HFF-Myc (cell line): ENCODE data around the gene CEACAM1.
"Not testable (repeated sequence)": the region's sequence is repeated elsewhere in the genome, so short reads cannot be mapped to it uniquely, and the experiment has no call there.

ENCODE experiments used
- DNase-seq: peaks from one replicate; pipeline ENCODE4 v3.0.0-alpha.2; 2011; ENCODE audit warnings: low read depth; ENCODE audit errors: extremely low read depth
- H3K4me3 ChIP-seq: replicated peaks from 2 replicates; pipeline ENCODE4 v1.5.1; 2011; ENCODE audit warnings: low read depth, mild to moderate bottlenecking, control low read depth, low read length
- TF ChIP-seq, protein P1 (sequence below): IDR thresholded peaks from 2 replicates; pipeline ENCODE4 v1.5.1; 2012; ENCODE audit warnings: mild to moderate bottlenecking, low read depth, low read length, control low read depth; ENCODE audit errors: missing control alignments

Gene CEACAM1

DNA sequence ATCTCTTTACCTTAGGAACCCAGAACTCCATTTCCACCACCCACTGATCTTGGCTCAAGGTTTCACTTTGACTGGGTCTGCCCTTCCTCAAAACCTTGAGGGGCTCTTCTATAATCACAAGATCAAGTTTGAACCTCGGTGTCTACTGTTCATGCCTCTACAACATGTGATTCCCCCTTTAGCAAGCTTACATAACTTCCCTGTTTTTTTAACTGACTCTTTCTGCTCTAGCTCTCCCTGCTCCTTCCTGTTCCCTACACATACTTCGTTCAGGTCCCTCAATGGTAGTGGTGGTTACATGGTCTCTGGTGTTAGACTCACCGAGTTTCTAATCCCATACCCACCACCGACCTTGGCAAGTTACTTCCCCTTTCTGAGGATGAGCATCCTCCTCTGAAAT lies 39.7 kb upstream of the CEACAM1 start:
- no peak overlapping the region for H3K4me3 ChIP-seq
- no peak for DNase-seq
- TF ChIP-seq, protein P1, sequence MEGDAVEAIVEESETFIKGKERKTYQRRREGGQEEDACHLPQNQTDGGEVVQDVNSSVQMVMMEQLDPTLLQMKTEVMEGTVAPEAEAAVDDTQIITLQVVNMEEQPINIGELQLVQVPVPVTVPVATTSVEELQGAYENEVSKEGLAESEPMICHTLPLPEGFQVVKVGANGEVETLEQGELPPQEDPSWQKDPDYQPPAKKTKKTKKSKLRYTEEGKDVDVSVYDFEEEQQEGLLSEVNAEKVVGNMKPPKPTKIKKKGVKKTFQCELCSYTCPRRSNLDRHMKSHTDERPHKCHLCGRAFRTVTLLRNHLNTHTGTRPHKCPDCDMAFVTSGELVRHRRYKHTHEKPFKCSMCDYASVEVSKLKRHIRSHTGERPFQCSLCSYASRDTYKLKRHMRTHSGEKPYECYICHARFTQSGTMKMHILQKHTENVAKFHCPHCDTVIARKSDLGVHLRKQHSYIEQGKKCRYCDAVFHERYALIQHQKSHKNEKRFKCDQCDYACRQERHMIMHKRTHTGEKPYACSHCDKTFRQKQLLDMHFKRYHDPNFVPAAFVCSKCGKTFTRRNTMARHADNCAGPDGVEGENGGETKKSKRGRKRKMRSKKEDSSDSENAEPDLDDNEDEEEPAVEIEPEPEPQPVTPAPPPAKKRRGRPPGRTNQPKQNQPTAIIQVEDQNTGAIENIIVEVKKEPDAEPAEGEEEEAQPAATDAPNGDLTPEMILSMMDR, result no peak

DNA sequence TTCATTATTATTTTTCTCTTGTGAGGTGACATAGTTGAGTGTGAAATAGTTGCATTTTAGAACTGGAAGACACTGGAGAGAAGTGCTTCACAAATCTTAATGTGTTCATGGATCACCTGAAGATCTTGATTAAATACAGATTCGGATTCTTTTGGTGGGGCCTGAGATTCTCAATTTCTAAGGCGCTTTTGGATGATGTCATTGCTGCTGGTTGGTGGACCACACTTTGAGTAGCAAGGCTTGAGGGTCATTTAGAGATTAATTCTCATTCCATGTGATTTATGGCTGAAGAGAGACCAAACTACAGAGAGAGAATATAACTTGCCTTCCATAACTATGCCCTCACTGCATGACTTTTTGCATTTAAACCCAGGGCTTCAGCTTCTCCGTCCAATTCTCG lies 39.3 kb upstream of the CEACAM1 start:
- no peak for DNase-seq
- TF ChIP-seq, protein P1, result no peak
- H3K4me3 ChIP-seq, result no peak overlapping the region

- TF ChIP-seq, protein P1, result peak; percentile 63
- DNase-seq, result peak; percentile 17
- no peak overlapping the region for H3K4me3 ChIP-seq
Measured at GRCh38 chr19:42563352-42564210, 35.3 kb upstream of the CEACAM1 start.

DNA sequence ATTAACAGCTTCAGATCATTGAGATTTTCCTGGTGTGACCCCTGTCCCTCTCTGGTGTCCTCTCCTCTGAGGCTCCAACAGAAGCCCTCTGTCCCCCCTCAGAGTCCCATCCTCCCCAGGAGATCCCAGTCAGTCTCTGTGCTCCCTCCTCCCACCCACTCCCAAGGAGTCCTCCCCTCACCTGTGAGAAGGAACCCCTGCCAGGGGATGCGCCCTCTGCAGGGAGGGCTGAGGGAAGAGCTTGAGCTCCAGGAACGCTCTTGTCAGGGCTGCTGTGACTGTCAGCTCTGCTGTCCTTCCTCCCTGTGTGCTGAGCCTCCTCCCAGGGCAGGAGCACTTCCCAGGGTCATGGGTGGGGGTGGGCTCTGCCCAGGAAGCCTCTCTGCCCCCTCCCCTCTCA lies 33.2 kb upstream of the CEACAM1 start:
- TF ChIP-seq, protein P1, result no peak
- H3K4me3 ChIP-seq, result no peak overlapping the region
- DNase-seq, result no peak

DNA sequence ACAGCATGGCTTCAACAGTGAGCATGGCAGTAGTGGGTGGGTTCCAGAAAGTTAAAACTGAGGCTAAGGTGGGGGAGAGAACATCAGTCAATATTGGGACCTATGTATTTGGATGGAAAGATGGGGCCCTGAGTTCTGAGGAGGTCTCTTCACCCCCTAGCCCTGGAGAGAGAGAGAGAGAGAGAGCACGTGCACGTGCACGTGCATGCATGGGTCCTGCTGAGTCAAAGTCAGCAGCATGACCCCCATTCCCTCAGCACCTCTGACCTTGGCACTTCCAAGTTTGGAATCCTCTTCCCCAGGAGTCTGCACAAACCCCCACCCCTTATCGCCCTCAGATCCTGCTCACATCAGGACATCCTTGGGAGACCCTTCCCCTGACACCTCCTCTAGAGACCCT lies 32.5 kb upstream of the CEACAM1 start:
- TF ChIP-seq, protein P1, result no peak
- H3K4me3 ChIP-seq, result no peak overlapping the region
- DNase-seq, result no peak

- H3K4me3 ChIP-seq, result no peak overlapping the region
- no peak for DNase-seq
- TF ChIP-seq, protein P1, result no peak
Measured at GRCh38 chr19:42558450-42559150, 30.3 kb upstream of the CEACAM1 start.

- not testable (repeated sequence) for H3K4me3 ChIP-seq, DNase-seq
Measured at GRCh38 chr19:42557386-42557871, 29.1 kb upstream of the CEACAM1 start.
